HG02642 (cell line): ENCODE measurements around the gene IL17C.

Experiments used
- ATAC-seq: cut with Tn5 transposase; IDR thresholded peaks from one replicate; pipeline ENCODE4 v1.9.1; 2021; ENCODE audit warnings: mild to moderate bottlenecking; ENCODE audit not compliant: unreplicated experiment, poor library complexity

Gene IL17C

GRCh38 chr16:88638323-88639230, at the start of gene IL17C:
Gene IL17C, plus strand, starts transcription at chr16:88638572. Its CDS starts 70 bp downstream, at chr16:88638642.
- no peak for ATAC-seq

GRCh38 chr16:88588754-88589153, 49.6 kb upstream of the IL17C start:
- no peak for ATAC-seq

DNA sequence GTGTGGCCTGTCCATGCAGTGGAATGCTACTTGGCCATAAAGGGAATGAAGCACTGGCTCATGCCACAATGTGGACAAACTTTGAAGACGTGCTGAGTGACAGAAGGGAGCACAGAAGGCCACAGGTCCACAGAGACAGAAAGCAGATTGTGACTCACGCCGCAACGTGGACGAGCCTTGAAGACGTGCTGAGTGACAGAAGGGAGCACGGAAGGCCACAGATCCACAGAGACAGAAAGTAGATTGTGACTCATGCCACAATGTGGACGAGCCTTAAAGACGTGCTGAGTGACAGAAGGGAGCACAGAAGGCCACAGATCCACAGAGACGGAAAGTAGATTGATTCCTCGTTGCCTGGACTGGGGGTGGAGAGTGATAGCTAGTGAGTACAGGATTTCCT, 48.9 kb upstream of the IL17C start:
- no peak for ATAC-seq

GRCh38 chr16:88591577-88592021, 46.8 kb upstream of the IL17C start:
- no peak for ATAC-seq

DNA sequence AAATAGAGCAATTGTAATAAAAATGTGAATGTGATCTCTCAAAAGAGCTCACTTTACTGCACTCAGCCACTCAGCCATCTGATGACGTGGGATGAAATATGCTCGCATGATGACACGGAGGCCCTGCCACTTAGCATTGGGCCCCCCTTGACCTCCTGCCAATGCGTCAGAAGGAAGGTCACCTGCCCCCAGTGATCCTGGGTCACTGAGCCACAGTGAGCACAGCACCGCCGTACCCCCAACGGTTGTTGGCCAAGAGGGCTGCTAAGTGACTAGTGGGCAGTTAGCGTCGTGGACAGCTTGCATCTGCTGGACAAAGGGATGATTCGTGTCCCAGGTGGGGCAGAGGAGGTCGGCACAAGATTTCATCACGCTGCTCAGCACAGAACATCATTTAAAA, 45.3 kb upstream of the IL17C start:
- no peak for ATAC-seq

DNA sequence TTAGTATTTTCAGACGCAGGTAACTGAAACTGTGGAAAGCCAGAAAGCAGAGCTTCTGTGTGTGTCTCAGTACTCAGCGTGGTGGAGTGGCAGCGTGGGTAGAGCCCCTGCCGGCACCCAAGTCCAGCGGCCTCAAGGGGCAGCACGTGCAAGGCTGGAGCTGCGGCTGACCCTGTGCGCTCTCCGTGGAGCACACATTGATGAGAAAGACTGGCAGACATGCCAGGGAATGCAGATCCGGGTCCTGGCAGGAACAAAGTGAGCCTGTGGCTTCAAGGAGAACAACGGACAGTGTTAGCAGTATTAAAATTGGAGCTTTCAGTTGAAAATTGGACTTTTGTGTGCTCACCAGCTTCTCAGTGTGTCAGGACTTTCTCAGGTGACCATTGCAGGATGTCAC, 44.9 kb upstream of the IL17C start:
- no peak for ATAC-seq

DNA sequence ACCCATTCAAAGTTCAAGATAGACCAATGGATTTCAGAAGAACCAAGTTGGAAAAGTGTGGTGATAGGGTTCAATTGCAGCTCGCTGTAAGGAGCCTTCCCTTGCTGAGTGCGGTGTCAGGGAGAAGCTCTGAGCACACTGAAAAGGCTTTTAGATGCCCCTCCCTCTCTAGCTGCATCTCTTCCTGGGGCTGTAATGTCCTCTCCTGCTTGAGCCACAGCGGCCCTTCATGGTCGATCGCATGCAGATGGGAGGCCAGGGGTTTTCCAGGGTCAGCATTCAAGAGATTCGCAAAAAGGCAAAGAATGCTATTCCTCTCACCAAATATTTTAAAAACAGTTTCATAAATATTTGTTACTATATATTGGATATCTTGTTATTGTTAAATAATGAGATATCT, 44.5 kb upstream of the IL17C start:
- ATAC-seq, result no peak

GRCh38 chr16:88595101-88595500, 43.3 kb upstream of the IL17C start:
- ATAC-seq, result no peak

DNA sequence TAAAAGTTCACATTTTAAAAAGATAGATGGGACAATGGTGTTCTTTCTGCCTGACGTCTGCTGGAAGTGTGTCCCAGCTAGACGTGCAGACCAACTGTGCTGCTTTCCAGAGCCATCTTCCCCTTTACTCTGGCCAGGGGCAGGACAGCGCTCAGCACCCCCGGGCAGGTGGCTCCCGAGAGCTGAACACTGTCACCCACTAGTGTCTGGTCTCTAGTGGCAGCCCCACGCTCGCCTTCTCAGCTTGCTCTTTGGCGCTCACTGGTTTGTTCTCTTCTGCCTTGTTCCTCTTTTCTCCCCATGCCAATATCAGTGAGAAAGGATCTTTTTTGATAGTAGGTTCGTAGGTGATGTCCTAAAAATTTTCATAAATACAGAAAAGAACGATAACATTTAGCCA, 42.5 kb upstream of the IL17C start:
- no peak for ATAC-seq

GRCh38 chr16:88596483-88596882, 41.9 kb upstream of the IL17C start:
- no peak for ATAC-seq

DNA sequence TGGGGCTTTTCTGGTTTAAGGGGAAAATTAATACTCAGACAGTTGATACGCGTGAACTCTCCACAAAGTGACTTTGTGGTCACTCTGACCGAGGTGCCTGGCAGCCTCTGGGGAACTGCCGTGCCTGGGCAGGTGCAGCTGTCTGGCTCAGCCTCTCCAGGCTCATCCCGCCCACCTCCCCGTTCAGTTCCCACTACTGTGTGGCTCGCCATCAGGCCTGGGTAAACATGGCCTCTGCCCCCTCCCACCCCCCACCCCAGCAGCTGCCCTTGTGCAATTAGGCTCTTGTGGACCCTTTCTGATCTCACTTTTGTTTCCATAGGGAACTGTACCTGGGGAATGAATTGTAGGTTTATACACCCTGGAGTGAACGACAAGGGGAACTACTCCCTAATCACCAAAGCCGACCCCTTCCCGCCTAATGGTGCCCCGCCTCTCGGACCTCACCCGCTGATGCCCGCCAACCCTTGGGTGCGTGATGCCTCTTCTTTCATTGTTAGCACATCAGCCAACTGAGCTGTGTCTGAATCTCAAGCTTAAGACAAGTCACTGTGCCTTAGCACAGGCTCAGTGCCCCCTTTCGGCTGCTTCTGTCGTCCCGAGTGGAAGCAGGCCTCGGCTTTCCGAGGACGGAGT, 40.4 kb upstream of the IL17C start:
- no peak for ATAC-seq

DNA sequence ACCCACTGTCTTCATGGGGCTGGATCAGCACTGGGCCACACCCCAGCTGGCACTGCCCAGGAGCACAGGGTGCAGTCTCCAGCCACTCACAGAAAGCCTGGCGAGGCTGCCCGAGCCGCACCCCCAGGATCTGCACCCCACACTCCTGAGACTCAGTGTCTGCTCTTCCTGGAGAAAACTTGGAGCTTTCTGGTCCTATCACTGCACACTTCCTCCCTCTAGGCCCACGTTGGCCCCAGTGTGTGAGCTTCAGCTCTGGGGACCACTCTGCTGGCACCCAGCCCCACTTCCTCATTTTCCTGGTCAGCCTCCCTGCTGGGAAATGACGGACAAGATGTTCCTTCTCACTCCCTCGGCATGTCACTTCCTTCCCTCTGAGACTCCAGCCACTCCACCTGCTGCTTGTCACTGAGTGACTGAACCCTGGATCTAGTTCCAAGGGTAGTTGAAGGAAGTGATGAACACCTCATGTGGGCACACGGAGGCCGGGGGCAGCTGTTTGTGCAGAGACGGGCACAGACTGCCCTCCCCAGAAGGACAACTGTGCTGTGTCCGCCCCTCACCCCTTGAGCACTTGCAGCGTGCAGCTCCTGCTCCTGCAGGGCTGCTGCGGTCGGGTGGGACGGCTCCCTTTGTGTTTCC, 39.2 kb upstream of the IL17C start:
- ATAC-seq, result no peak

DNA sequence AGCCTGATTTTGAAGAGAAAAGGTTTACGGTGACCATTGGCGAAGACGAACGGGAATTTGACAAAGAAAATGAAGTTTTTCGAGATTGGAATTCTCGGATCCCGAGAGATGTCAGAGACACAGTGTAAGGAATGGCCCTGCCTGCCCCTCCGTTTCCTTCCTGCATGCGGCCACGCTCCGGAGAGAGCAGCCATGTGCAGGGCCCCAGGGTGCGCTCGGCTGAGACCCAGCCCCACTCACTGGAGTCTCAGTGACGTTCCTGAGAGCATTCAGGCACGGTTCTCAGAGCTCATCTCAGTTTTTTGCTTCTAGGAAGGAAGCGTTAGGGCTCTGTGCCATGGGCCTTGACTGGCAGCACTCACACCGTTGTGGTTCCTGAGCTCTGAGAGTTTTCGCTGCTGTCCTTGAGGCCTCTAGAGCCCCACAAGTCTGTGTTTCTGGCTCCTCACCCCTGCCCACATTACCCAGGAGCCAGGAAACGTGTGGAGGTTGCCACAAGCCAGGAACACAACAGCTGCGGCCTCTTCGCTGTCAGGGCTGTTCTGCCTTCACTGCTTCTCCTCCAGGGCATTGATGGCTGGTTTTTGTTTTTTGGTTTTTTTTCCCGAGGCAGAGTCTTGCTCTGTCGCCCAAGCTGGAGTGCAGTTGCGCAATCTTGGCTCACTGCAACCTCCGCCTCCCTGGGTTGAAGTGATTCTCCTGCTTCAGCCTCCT, 38.4 kb upstream of the IL17C start:
- no peak for ATAC-seq

GRCh38 chr16:88600539-88600896, 37.9 kb upstream of the IL17C start:
- no peak for ATAC-seq

GRCh38 chr16:88601313-88602036, 36.9 kb upstream of the IL17C start:
- no peak for ATAC-seq

- ATAC-seq, result no peak
Observed at GRCh38 chr16:88602091-88602490, 36.3 kb upstream of the IL17C start.

DNA sequence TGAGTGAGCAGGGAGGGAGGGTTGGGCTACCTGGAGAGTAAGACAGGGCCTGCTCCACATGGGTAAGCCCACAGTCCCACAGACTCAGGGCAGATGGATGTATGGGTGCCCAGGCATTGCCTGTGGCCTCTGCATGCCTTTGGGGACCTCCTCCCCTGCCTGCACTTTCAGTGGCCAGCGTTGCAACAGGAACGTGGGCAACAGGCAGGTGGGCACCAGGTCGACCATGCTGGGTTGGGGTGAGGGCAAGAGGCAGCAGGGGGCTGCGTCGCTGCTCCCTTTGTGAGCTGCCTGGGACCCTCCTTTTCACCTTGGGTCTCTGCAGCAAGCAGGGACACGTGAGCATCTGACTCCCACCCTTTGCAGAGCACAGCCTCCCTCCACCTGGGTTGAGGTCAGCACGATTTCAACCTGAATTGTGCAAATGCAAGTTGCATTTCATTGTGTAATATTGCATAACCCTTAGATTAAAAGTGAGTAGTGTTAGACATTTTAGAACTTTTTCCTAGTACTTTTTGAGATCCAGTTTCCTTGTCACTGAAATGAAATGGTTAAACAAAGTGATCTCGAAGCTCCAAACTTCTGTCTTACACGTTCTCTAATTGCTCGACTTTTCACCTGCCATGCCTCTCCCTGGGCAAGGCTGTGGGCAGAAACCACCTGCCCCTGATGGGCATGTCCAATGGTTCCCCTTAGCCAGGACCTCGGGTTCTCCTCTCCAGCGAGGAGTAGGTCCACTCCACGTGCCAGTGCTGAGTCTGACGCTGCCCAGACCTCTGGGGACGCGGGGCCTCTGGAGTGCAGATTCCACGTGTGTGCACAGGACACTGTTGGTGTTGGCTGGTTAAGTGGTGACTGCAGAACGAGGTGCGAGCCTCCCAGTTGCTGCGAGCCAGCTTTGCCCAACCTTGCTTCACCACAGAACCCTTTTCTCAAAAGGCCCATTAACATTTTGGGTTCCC, 32.9 kb upstream of the IL17C start:
- no peak for ATAC-seq

- no peak for ATAC-seq
Observed at GRCh38 chr16:88606148-88606757, 32.1 kb upstream of the IL17C start.

GRCh38 chr16:88608076-88608475, 30.3 kb upstream of the IL17C start:
- no peak for ATAC-seq
